ENCODE data around the gene GOPC.

The GOPC gene

DNA sequence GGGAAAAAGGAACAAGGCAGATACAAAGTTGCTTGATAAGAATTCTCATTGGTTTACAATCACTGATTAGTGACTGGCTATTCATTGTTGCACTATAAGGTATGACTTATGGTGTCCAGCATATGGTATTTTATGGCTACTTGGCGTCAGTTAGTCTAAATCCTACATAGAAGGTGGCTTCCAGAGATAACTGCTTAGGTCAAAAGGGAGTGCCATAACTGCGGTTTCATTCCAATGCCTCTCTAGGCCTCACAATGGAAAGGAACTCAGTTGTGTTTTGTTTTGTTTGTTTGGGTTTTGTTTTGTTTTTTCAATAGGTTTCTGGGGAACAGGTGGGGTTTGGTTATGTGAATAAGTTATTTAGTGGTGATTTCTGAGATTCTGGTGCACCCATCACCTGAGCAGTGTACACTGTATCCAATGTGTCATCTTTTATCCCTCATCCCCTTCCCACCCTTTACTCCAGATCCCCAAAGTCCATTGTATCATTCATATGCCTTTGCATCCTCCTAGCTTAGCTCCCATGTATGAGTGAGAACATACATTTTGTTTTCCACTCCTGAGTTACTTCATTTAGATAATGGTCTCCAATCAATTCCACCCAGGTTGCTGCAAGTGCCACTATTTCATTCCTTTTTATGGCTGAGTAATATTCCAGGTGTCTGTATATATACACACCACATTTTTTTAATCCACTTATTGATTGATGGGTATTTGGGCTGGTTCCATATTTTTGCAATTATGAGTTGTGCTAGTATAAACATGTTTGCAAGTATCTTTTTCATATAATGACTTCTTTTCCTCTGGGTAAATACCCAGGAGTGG, 7.0 kb downstream of the GOPC start:
- DNase-seq (ENCODE audit: low read depth in 2 of 2), result no peak

DNA sequence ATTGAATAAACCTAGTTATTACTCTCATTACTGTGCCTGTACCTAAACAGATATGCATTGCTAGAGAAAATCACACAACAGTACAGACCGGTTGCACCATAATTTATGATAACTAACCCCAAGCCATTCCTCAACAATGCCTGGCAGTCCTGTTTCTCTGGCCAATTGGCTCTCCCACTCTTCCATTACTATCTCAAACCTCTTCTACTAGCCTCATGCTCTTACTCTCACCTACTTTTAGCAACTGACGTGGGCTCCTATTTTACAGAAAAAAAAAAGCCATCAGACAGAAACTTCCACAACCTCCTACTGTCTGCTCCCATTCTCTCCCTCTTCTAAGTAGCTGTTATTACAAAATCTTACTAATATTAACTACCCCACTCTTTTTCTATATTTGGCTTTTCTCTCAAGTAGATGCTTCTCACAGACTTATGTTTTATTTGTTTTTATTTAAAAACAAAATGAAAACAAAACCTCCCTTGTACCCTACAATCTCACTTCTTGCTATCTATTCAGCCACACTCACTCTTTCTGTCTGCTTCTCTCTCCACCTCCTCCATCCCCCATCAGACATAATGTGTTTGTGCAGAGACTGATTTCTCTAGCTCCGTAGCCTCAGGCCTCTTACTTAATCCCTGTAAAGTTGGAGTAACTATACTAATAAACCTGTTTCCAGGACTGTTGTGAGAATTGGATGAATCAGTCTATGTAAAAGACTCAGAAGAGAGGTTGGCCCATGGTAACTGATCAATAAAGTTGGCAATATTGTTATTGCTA, 9.1 kb downstream of the GOPC start:
- DNase-seq (ENCODE audit: low read depth in 2 of 2), result no peak

GRCh38 chr6:117591405-117591804, 10.9 kb downstream of the GOPC start:
- DNase-seq (ENCODE audit: low read depth in 2 of 2), result no peak

GRCh38 chr6:117590447-117590846, 11.9 kb downstream of the GOPC start:
- no peak for DNase-seq (ENCODE audit: low read depth in 2 of 2)

DNA sequence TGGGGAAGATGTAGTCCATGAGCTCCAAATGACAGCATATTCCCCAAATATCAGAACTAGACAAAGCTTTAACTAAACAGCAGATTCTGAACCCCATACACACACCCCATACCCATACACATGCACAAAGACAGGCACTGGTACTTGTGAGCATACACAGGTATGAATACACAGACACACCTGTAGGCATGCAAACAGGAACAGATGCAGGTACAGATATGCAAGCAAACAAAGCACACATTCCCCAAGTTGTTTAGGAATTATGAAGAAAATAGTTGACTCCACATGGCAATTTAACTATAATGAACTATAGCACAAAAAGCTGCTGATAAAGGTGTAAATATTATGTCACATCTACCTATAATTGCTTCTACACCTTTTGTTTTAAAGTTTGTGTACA, 16.7 kb downstream of the GOPC start:
- DNase-seq (ENCODE audit: low read depth in 2 of 2), result no peak

DNA sequence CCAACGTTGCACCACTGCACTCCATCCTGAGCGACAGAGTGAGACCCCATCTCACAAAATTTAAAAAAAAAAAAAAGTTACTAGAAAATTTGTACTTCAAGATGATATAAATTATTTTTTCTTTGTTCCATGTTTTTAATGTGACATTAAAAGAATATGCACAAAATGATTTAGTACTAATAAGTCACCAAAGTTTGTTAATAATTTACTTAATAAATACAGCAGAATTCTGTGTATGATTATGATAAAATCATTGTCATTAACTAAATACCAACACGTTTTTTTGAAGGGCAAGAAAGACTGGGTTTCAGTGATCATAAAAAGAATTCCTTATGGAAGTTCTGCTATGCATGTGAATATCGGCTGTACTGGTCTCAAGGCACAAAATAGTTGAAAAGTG, 28.1 kb downstream of the GOPC start:
- no peak for DNase-seq (ENCODE audit: low read depth in 2 of 2)

DNA sequence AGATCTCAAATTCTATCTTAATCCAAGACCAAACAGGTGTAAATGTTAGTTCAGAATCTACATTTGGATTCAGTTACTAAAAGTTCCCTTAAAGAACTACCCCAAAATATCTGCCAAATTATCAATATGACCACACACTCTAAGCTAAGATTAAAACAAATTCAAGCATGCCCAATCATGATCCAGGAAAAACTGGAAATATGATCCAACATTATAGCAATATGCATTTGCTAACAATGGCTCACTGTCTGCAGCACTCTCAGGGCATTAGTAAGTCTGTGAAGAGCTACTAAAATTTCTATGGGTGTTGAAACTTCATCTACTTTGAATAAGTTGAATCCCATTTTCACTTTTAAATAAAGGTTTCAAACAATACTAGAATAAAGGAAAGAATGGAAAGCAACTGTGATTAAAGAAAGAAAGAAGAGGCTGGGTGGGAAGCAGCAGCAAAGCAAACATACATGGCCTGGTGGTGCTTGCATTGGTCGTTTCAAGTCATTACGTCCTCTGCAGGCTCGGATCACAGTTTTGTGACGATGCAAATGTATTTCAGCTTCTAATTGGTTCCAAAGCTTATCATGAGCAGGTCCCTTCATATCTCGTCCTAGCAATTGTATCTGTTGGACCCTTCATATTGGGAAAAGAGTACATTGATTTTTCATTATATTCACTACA, 29.2 kb downstream of the GOPC start:
- no peak for DNase-seq (ENCODE audit: low read depth in 2 of 2)

DNA sequence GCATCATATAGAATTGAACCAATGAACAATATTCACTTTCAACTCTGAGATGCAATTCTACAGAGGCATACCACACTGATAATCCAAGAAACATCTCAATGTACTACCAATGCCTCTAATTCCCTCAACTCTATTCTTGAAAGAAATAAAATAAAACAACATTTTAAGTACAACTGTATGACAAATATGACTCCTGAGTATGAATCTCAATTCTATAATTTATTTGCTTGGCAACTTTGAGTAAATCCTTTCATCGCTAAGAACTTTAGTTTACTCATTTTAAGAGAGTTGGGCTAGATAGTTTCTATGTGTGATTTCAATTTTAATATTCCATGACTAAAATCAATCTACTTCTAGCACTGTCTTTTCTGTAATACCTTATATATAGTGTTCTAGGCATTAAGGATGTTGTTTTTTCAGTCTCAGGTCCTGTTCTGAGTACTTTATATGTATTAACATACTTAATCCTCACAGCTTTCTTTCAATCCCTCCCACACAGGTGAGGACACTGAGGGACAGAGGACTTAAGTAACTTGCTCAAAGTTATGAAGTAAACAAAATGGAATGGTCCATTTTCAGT, 33.4 kb downstream of the GOPC start:
- DNase-seq (ENCODE audit: low read depth in 2 of 2), result no peak

DNA sequence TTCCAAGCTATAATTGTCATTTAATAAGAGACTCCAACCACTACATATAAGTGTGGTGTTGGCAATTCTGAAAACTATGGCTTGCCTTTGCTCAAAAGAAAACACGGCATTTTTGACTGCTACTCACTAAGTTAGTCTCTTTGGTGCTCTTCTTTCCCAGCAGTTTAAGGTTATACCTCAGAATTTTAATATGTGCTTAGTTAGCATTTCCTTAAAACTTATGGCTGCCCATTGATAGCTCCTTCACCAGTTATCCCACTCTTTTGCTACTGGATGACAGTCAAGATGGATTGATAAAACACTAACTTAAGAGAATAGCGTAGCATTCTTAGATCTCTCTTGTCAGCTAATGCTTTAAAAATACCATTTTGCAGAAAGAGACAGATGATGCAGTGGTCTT, 34.1 kb downstream of the GOPC start:
- no peak for DNase-seq (ENCODE audit: low read depth in 2 of 2)

GRCh38 chr6:117564681-117565080, 37.6 kb downstream of the GOPC start:
- no peak for DNase-seq (ENCODE audit: low read depth in 2 of 2)

- no peak for DNase-seq (ENCODE audit: low read depth in 2 of 2)
These were observed 41.2 kb downstream of the GOPC start for GRCh38 chr6:117561128-117561527.

DNA sequence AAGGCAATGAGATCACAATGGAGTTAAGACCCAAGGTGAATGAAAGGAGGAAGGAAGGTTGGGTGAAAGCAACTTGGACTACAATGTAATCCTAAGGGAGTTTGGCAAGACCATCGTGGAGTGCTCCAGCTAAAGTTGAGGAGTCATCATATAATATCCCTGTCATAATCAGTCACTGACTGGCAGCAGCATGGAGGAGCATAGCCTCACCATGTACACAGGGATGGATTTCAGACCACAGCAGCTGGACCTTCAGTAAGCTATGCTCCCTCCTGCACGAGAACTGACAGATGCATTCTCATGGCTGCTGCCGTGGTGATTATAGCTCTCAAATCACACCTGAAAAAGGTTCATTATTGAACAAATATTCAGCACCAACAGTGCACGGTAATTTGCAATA, 43.0 kb downstream of the GOPC start:
- no peak for DNase-seq (ENCODE audit: low read depth in 2 of 2)

GRCh38 chr6:117558818-117559217, 43.5 kb downstream of the GOPC start:
- DNase-seq (ENCODE audit: low read depth in 2 of 2), result no peak

- no peak for DNase-seq (ENCODE audit: low read depth in 2 of 2)
These were observed 44.4 kb downstream of the GOPC start for GRCh38 chr6:117557951-117558350.

DNA sequence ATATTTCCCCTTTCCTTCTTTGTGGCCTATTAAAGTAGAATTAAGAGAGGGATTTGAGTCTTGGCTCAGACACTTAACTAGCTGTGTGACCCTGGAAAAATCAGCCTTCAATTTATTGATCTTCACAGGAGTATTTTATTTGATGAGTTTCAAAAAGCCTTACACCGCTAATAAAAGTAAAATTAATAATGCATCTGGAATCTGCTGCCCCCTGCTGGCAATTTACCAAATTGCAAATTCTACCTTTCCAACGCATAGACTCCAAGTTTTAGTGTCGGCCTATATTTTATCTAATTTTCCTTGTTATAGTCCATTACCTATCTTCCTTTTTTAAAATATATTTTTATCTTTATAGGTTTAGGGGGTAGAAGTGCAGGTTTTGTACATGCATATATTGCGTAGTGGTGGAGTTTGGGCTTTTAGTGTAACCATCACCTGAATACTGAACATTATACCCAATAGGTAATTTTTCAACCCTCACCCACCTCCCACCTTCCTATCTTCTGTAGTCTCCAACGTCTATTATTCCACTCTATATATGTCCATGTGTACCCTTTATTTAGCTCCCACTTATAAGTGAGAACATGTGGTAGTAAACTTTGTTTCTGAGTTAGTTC, 46.3 kb downstream of the GOPC start:
- peak in 1 of 2 donors; percentile 46 for DNase-seq (ENCODE audit: low read depth in 2 of 2)

DNA sequence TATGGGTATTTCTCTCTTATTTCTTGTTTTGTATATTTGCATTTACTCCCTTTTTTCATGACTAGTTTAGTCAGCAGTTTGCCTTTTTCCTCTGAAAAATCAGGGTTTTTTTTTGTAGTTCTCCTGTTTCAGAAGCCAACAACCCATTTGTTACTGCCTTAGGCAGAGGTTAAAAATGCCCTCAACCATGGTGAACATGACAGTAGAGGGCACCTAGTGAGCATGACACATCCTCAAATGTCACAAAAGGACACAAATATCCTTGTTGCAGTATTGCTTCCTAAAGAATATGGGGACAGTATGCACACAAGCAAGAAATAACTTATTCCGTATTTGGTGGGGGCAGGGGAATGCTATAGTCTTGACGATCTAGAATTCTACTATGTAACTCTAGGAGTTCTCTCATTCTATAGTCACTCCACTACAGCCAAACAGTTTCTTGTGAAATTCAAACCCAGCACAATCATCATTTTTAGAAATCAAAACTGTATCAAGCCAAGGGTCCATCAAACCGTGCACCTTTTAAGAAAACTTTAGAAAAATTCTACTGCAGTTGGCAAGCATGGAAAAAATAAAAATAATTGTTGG, 47.0 kb downstream of the GOPC start:
- DNase-seq (ENCODE audit: low read depth in 2 of 2), result no peak

DNA sequence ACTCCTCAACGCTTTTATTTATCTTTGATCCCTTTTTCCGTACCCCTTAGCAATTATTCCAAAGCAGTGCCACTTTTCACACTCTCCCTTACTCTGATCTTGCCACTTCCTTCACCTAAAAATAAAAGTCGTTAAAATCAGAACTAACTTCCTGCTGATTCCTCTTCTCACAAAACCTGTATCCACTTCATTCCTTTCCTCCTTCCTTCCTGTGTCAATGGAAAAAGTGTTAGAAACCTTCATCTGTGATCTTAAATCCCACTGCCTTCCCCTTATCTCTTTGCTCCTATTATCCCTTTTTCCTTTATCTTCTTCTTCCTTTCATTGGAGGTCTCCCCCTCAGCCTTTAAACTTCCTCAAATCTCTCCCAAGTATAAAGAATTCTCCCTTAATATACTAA, 49.2 kb downstream of the GOPC start:
- DNase-seq (ENCODE audit: low read depth in 2 of 2), result no peak

DNA sequence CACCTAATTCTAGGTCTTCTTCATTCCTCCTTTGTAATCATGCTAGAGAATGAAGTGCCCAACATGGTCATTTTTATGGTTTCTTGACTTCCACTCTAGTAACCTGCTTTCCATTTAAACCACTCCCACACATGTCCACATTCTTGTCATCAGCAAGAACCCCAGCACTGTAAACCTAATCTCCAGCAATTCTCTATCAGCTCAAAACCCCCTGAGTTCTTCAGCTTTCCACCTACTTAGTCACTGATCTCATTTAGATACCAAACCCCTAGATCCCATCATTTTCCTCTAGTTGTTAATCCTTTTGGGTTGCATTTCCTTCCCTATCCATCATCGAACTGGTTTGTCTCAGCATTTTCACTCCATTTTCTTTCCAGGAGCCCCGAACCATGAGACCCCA, 49.7 kb downstream of the GOPC start:
- DNase-seq (ENCODE audit: low read depth in 2 of 2), result no peak

GRCh38 chr6:117550618-117551242, 51.6 kb downstream of the GOPC start:
- DNase-seq (ENCODE audit: low read depth in 2 of 2), result no peak

DNA sequence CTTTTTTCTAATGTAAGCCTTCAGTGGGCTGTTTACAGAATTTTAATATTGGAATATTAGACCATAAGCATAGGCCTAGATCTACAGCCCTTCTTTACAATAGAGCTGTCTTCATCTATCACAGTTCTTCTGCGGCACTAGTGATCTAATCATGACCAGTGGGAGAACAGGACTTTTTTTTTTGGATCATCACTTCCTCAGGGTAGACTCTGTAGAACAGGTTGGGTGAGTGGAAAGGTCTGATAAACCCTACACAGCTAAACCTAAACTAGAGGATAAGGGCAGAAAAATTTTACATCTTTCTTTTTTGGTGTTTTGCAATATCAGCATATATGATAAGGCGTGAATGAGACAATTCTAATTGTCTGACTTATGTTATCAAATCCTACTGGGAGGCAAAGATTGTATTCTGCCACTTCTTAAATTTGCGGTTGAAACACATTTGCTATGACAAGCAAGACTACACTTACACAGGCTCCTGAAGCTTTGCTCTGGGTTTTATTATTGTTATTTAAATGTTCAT, 52.2 kb downstream of the GOPC start:
- DNase-seq (ENCODE audit: low read depth in 2 of 2), result no peak

DNA sequence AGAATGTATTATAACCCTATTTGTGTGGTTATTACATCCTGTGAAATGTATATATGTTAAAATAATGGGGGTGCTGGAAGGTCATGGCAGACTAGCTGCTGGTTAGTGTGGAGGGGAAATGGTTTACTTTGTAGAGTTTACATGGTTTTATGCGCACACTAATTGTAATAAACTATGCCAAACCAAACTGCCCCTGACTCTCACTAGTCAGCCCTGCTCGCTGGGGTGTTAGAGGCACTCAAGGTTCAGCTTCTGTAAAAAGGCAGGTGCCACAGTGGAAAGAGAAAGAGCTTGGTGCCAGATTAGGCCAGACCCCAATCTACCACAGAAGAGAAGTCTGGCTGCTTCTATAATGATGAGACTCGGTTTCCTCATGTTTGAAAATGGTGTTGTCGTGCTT, 52.7 kb downstream of the GOPC start:
- DNase-seq (ENCODE audit: low read depth in 2 of 2), result no peak
